Superior temporal gyrus (tissue), 1 donor: ENCODE data around the gene C1orf226.

Experiments
- DNase-seq: peaks from one replicate; pipeline ENCODE4 v3.0.0-alpha.2; 2016; ENCODE audit errors: extremely low spot score

Gene C1orf226

GRCh38 chr1:162366149-162366548 is 15.4 kb upstream of the C1orf226 start:
- no peak for DNase-seq

- no peak for DNase-seq
Measured at GRCh38 chr1:162366671-162367070, 14.9 kb upstream of the C1orf226 start.

- no peak for DNase-seq
Measured at GRCh38 chr1:162367073-162367472, 14.5 kb upstream of the C1orf226 start.

GRCh38 chr1:162367772-162368171 is 13.8 kb upstream of the C1orf226 start:
- DNase-seq = no peak

- DNase-seq = no peak
Measured at GRCh38 chr1:162368451-162368850, 13.1 kb upstream of the C1orf226 start.

- DNase-seq = no peak
Measured at GRCh38 chr1:162369571-162369970, 12.0 kb upstream of the C1orf226 start.

- no peak for DNase-seq
Measured at GRCh38 chr1:162370161-162370560, 11.4 kb upstream of the C1orf226 start.

GRCh38 chr1:162370721-162371120 is 10.8 kb upstream of the C1orf226 start:
- no peak for DNase-seq

GRCh38 chr1:162371611-162372010 is 9.9 kb upstream of the C1orf226 start:
- no peak for DNase-seq

- DNase-seq = no peak
Measured at GRCh38 chr1:162372159-162373071, 9.1 kb upstream of the C1orf226 start.

- DNase-seq = no peak
Measured at GRCh38 chr1:162373072-162373427, 8.5 kb upstream of the C1orf226 start.

- no peak for DNase-seq
Measured at GRCh38 chr1:162373541-162374260, 7.8 kb upstream of the C1orf226 start.

GRCh38 chr1:162374406-162374805 is 7.1 kb upstream of the C1orf226 start:
- DNase-seq = no peak

GRCh38 chr1:162375463-162375862 is 6.1 kb upstream of the C1orf226 start:
- DNase-seq = no peak

GRCh38 chr1:162376691-162377090 is 4.8 kb upstream of the C1orf226 start, which contains the start of gene SPATA46:
Gene SPATA46 (minus strand): TSS chr1:162376854. CDS start chr1:162376790, 64 bp downstream.
- no peak for DNase-seq

- no peak for DNase-seq
Measured at GRCh38 chr1:162380061-162380846, 1.3 kb upstream of the C1orf226 start.

GRCh38 chr1:162381941-162382750 is 618 bp downstream of the C1orf226 start:
- no peak for DNase-seq

GRCh38 chr1:162383091-162383490 is 1.6 kb downstream of the C1orf226 start:
- DNase-seq = no peak

GRCh38 chr1:162383516-162383915 is 2.0 kb downstream of the C1orf226 start:
- DNase-seq = no peak

GRCh38 chr1:162384116-162384515 is 2.6 kb downstream of the C1orf226 start:
- DNase-seq = no peak

- no peak for DNase-seq
Measured at GRCh38 chr1:162384601-162385279, 3.2 kb downstream of the C1orf226 start.
